PC-9 (cell line): ENCODE results near the gene FSTL1. TPM values are rescaled to one million over a fixed set of nuclear protein-coding genes. Genes with fewer than 3 reads are reported as not detected.

Experiments
- BruUV-seq: library from RNA; stranded (reverse); fragments of 400-500 nt; replicated peaks from 2 replicates; lab custom pipeline; 2021; lab: Mats Ljungman, UMichigan
- CTCF ChIA-PET: fragments of 300-600 bp; sonication (Branson Sonifier 250); formaldehyde crosslinking; loops from one replicate; lab custom pipeline; 2022; ENCODE audit warnings: antibody characterized with exemption; lab: Charles Lee
- POLR2A ChIA-PET: fragments of 300-600 bp; sonication (Branson Sonifier 250); formaldehyde crosslinking; loops from one replicate; lab custom pipeline; 2022; ENCODE audit warnings: antibody characterized with exemption; ENCODE audit not compliant: unreplicated experiment; lab: Charles Lee
- DNase-seq, 2 experiments: peaks; one replicate each; pipeline versions ENCODE4 v3.0.0 to v3.0.0-alpha.2; 2015 to 2022; ENCODE audit warnings: mixed read lengths in 1 of 2
- H2AFZ ChIP-seq: fragments of 200-600 bp; sonication (generic); 2 replicates; pipeline ENCODE4 v1.8.1; 2017; ENCODE audit warnings: antibody characterized with exemption
- H3F3A ChIP-seq: fragments of 200-600 bp; sonication (generic); 2 replicates; pipeline ENCODE4 v1.8.1; 2017; ENCODE audit warnings: antibody characterized with exemption, mild to moderate bottlenecking, low read depth; ENCODE audit not compliant: insufficient read depth
- H3K27ac ChIP-seq: fragments of 200-600 bp; sonication (generic); 2 replicates; pipeline ENCODE4 v1.6.1; 2016; ENCODE audit warnings: mixed run types
- H3K27me3 ChIP-seq: fragments of 200-600 bp; sonication (generic); 2 replicates; pipeline ENCODE4 v1.6.1; 2016; ENCODE audit warnings: low read depth, mixed run types; ENCODE audit not compliant: insufficient read depth
- H3K36me3 ChIP-seq: fragments of 200-600 bp; sonication (generic); 2 replicates; pipeline ENCODE4 v1.6.1; 2016; ENCODE audit warnings: low read depth, mixed run types
- H3K4me1 ChIP-seq: fragments of 200-600 bp; sonication (generic); replicated peaks from 2 replicates; pipeline ENCODE4 v1.6.1; 2016; ENCODE audit warnings: mixed run types; ENCODE audit not compliant: insufficient read depth
- H3K4me2 ChIP-seq: fragments of 200-600 bp; sonication (generic); 2 replicates; pipeline ENCODE4 v1.6.1; 2017; ENCODE audit warnings: mixed run types
- H3K4me3 ChIP-seq: fragments of 200-600 bp; sonication (generic); 2 replicates; pipeline ENCODE4 v1.6.1; 2016; ENCODE audit warnings: mixed run types
- H3K79me2 ChIP-seq: fragments of 200-600 bp; sonication (generic); 2 replicates; pipeline ENCODE4 v1.6.1; 2017; ENCODE audit warnings: low read depth, mixed run types
- H3K9me2 ChIP-seq: fragments of 200-600 bp; sonication (generic); 2 replicates; pipeline ENCODE4 v1.8.1; 2017; ENCODE audit warnings: mild to moderate bottlenecking; ENCODE audit not compliant: insufficient read depth
- H3K9me3 ChIP-seq: fragments of 200-600 bp; sonication (generic); 2 replicates; pipeline ENCODE4 v1.8.1; 2016; ENCODE audit warnings: low read depth; ENCODE audit not compliant: insufficient read depth
- H4K20me1 ChIP-seq: fragments of 200-600 bp; sonication (generic); 2 replicates; pipeline ENCODE4 v1.8.1; 2017; ENCODE audit not compliant: insufficient read depth
- CTCF ChIP-seq: fragments of 200-600 bp; sonication (generic); conservative IDR thresholded peaks from 2 replicates; pipeline ENCODE4 v1.6.1; 2017; ENCODE audit warnings: mixed run types, antibody characterized with exemption, mild to moderate bottlenecking, moderate library complexity
- EZH2 ChIP-seq: fragments of 200-600 bp; sonication (generic); IDR thresholded peaks from 2 replicates; pipeline ENCODE4 v1.8.0; 2017; ENCODE audit warnings: antibody characterized with exemption, low read depth
- intact Hi-C: fragments of 100-400 bp; cut with micrococcal nuclease; formaldehyde crosslinking; loops from one replicate; pipeline ENCODE4 v1.10.0; 2022; ENCODE audit not compliant: unreplicated experiment
- total RNA-seq: library from RNA; stranded (reverse); gene quantifications from 2 replicates; pipeline ENCODE4 v1.2.3, GENCODE V29; 2021

The FSTL1 gene
- total RNA-seq, 1 experiment from 2014 or later, result 225 TPM

DNA sequence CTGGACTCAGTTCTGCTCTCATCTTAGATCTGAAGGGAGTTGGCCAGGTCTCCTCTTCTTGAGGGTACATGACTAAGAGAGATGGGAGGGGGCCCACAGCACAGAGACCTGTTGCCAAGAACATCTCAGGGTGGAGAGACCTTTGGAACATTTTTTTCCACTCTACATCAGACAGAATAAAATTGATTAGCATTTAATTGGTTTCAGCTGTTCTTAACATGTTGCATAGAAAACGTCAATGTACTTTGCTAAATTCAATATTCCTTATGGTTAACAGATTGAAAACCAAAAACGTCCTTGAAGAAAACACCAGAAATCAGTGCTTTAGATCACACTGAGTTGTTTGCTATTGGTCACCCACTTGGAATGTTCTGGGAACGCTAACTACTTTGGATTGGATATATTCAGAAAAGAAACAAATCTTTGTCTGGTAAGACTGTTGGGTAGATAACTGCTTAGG lies 36.4 kb upstream of the FSTL1 start:
- no peak overlapping the region for H2AFZ ChIP-seq
- H3K4me1 ChIP-seq, result no peaks in the 10 kb centered on the region
- H3K36me3 ChIP-seq, result no peaks in the 10 kb centered on the region
- H3K4me3 ChIP-seq, result no peak overlapping the region
- TF ChIP-seq EZH2 (no peak), CTCF (no peak)
- no peaks in the 10 kb centered on the region for H3F3A ChIP-seq
- H3K9me3 ChIP-seq, result no peaks in the 10 kb centered on the region
- no peak for DNase-seq
- BruUV-seq, result no TSS peak
- no peaks in the 10 kb centered on the region for H3K79me2 ChIP-seq
- intact Hi-C loops, result no loop called here
- ChIA-PET CTCF (no interaction called here), POLR2A (no interaction called here)
- H3K9me2 ChIP-seq, result no peaks in the 10 kb centered on the region
- no peaks in the 10 kb centered on the region for H4K20me1 ChIP-seq
- no peak overlapping the region for H3K4me2 ChIP-seq
- no peaks in the 10 kb centered on the region for H3K27me3 ChIP-seq
- H3K27ac ChIP-seq, result no peak overlapping the region

DNA sequence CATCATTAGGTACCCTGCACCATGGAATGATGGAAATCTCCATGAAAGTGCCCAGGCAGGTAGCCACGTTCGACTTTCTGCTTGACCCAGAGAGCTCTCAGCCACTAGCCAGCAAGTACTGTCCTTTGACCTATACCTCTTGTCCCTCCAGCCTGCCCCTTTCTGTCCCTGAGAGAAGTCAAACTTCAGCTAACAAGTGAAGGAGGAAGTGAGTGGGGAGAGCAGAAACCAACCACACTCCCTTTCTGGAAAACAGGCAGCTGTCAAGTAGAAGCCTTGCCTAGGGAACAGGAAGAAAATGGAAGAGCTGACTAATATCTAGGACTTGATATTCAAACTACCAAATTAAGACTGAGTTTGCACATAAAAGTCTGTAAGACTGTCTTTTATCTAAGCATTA lies 30.3 kb upstream of the FSTL1 start:
- no peak for DNase-seq

GRCh38 chr3:120477781-120478180 lies 27.0 kb upstream of the FSTL1 start:
- TF ChIP-seq EZH2, result no peak
- no peak for TF ChIP-seq CTCF
- POLR2A ChIA-PET, result no interaction called here
- Histone ChIP-seq H4K20me1 (no peaks in the 10 kb centered on the region), H3K4me1 (no peaks in the 10 kb centered on the region), H3K4me3 (no peak overlapping the region), H3K27ac (no peak overlapping the region), H3K9me3 (no peaks in the 10 kb centered on the region), H3F3A (no peaks in the 10 kb centered on the region), H2AFZ (no peak overlapping the region), H3K79me2 (no peaks in the 10 kb centered on the region), H3K36me3 (no peaks in the 10 kb centered on the region), H3K9me2 (no peaks in the 10 kb centered on the region), H3K4me2 (no peak overlapping the region), H3K27me3 (no peaks in the 10 kb centered on the region)
- no TSS peak for BruUV-seq
- DNase-seq, result no peak
- CTCF ChIA-PET, result no interaction called here
- intact Hi-C loops, result no loop called here

More for the DNA sequence above, 30.3 kb upstream of the FSTL1 start:
- no peak overlapping the region for H2AFZ ChIP-seq
- no peaks in the 10 kb centered on the region for H3K79me2 ChIP-seq
- no peaks in the 10 kb centered on the region for H3K9me2 ChIP-seq
- H3K9me3 ChIP-seq, result no peaks in the 10 kb centered on the region
- no peaks in the 10 kb centered on the region for H3K27me3 ChIP-seq
- intact Hi-C loops, result no loop called here
- H3F3A ChIP-seq, result no peaks in the 10 kb centered on the region
- H3K4me1 ChIP-seq, result no peaks in the 10 kb centered on the region
- TF ChIP-seq CTCF (no peak), EZH2 (no peak)
- H4K20me1 ChIP-seq, result no peaks in the 10 kb centered on the region
- no peak overlapping the region for H3K27ac ChIP-seq
- H3K4me3 ChIP-seq, result no peak overlapping the region
- H3K36me3 ChIP-seq, result no peaks in the 10 kb centered on the region
- H3K4me2 ChIP-seq, result no peak overlapping the region
- POLR2A ChIA-PET, result no interaction called here
- CTCF ChIA-PET, result no interaction called here
- no TSS peak for BruUV-seq
